ENCODE results near the gene PDE3B.
"Not testable (repeated sequence)": the region's sequence is repeated elsewhere in the genome, so short reads cannot be mapped to it uniquely, and the experiment has no call there.

The PDE3B gene

DNA sequence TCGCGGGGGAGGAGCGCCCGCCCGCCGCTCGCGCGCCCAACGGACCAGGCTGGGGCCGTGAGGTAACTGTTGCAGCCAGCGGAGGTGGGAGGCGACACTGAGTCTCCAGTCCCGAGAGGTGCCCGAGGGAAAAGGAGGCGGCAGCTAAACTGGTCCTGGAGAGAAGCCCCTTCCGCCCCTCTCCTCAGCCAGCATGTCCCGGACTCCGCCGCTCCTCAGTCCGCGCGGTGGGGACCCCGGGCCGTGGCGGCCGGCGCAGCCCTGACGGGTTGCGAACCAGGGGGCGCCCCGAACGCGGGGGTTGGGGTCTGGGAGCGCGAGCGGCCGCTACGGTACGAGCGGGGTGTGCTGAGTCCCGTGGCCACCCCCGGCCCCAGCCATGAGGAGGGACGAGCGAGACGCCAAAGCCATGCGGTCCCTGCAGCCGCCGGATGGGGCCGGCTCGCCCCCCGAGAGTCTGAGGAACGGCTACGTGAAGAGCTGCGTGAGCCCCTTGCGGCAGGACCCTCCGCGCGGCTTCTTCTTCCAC lies at the start of gene PDE3B:
Gene PDE3B (plus strand): TSS at position 108 of the 529 bp plus-strand sequence. CDS start 272 bp downstream, at position 380.
- DNase-seq = peak; percentile 76

DNA sequence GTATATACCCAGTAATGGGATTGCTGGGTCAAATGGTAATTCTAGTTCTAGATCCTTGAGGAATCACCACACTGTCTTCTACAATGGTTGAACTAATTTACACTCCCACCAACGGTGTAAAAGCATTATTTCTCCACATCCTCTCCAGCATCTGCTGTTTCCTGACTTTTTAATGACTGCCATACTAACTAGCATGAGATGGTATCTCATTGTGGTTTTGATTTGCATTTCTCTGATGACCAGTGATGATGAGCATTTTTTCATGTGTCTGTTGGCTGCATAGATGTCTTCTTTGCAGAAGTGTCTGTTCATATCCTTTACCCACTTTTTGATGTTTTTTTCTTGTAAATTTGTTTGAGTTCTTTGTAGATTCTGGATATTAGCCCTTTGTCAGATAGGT lies 48.3 kb upstream of the PDE3B start:
- DNase-seq = not testable (repeated sequence)

DNA sequence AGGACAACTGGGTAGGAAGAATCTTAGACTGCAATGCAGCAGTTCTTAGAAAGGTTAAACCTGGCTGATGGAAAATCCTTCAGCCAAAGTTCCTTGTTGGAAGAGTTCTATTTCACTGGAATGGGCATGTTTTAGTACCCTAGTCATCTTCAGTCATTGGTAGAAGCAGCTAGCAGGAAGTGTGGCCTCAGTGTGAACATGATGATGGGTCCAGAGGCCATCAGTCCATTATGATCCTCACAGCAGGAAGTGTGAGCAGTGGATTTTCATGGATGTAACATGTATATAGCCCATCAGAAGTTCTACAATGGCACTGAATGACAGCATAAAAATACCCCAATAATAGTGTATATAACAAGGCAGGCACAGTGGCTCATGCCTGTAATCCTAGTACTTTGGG lies 35.9 kb upstream of the PDE3B start:
- no peak for DNase-seq

DNA sequence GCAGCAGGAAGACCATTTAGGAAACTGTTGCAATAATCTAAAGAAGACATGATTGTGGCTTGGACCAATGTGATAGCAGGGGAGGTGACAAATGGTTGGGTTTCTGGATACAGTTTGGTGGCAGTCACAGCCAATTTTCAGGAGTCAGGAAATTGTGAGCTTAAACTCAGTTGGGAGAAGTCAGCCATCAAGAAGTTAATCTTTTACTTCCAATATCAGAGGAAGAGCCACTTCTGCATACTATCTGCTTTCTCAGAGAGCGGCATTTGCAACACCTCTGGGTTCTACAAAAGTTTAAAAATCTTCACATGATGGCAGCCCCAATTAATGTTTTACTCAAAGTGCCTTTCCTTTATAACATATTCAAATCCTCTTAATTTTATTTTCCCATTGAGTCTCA lies 33.7 kb upstream of the PDE3B start:
- no peak for DNase-seq

DNA sequence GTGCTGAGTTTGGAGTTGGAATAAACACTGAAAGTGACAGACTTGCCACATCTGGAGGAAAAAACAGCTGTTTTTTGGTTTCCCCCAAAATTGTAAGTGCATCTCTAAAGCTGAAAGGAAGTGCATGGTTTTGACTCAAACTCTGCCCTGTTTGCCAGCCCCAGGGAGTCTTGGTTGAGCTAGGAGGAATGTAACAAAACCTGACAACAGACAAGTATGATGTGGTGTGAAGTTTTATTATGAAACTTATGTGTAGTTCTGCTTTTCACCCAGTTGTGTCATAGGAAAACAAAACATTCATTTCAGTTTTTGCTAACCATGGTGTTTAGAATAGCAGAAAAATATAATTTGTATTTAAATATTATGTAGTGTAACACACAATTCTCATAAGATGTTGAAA lies 31.7 kb upstream of the PDE3B start:
- DNase-seq = no peak

DNA sequence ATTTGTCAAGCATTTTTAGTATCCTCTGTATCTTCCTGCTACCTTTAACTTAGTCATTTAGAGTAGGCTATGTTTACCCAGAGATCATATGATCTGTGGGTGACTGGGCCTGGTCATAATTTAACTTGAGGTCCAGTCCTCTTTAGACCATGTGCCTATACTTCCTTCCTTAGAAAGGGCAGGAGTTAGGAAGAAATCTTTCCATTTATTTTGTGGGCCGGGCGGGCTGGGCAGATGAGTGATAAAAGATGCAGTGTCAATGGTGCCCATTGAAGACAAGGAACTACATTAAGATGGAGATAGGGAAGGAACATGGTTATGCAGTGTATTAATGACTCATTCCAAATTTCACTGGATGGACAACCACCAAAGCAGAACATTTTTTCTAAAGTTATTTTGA lies 30.9 kb upstream of the PDE3B start:
- no peak for DNase-seq

DNA sequence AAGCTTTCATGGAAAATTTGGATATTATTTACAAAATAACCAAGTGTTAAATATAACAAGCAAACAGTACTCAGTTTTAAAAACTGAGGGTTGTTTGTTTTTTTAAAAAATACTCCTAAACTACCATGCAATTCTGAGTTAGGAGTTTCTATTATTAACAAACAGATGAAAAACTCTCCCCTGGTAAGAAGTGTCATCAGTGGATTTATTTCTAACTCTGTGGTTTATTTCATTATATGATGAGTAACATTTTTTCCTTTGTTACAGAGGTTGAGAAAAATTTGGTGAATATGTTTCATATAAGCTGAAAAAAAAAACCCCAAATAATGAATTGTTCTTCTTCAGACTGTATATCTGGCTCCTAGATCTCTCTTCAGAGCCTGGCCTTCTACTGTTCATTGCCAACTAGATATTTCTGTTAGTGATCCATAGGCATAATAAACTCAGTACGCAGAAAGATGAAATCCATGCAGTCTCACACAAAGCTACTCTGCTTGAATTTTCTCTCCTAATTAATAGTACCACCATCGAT lies 29.4 kb upstream of the PDE3B start:
- no peak for DNase-seq

DNA sequence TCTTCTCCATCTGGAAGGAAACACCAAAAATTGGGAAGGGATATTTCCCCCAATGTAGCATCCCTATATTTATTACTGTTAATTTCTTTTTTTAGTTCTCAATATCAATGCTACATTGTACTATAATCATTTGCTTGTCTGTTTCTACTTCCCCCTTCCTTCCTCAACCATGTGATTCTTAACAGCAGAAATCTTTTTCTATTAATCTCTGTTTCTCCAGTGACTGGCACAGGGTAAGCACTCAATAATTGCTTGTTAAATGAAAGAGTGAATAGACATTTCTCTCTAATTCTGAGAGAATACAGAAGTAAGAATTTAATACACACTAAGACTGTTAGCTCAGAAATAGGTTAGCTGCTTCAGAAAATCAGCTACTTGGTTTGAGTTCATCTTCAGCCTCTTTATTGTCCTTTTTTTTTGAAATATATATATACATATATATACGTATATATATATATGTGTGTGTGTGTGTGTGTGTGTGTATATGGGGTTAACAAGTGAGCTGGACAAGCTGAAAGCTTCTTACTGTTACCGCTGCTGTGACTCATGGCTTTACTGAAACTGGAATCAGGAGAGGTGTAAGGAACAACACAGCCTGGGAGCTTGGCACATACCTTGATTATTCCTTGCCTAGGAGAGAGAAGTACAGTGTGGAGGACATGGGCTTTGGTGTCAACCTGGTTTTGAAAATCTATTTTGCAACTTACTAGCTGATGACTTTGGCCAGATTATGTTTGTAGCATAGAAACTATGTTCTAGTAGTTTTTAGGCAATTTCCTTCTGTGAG lies 26.2 kb upstream of the PDE3B start:
- no peak for DNase-seq

DNA sequence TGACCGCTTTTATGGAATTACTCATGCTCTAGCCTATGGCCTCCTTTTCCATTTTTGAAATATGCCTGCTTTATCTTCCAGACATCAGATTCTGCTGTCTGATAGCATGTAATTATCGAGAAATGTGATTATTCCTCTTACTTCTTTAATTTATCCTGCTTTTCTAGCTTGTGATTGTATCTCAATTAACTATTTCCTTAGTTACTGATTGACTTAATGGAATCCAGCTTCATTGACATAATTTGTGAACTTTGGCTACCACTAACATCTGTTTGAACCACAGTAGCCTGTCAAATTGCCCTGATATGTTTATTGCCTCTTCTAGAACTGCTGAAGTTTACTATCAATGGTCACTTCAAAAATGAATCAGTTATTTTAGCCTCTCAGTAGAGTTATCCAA lies 25.5 kb upstream of the PDE3B start:
- no peak for DNase-seq

DNA sequence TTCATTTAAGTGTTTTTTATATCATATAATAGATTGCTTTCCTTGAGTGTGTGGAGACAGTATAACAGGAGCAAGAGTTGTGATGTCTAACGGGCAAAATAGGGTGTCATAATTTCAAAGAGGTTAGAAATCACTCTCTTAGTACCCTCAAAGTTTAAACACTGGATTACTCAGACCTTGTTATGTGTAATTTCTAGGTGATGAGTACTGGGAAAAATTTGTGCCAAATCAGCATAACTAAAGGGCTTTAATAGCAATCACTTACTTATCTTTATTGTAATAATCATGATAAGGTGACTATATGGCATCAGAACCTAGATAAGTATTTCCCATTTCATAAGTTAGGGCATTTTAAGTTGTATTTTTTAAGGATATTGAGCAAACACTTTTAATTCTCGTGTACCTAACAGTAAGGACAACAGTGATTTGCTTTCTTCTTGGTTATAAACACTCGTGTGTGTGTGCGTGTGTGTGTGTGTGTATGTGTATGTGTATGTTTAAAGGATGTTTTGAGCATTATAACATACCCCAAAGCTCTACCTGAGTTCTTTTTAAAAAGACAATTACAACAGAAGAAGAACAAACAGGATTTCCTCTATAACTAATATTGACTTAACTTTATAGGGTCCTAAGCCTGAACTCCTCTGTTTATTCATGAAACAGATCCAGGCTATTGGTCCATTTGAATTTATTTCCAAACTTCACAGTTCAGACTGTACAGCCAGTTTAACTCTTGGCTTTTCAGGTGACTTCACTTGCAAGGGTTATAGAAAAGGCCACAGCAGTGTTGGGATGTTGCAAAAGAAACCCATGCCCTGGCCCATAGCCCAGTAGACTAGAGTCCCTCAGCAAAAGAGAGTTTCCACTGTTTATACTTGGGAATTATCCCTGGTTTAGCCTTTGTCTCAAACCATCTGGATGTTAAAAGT lies 23.7 kb upstream of the PDE3B start:
- no peak for DNase-seq

DNA sequence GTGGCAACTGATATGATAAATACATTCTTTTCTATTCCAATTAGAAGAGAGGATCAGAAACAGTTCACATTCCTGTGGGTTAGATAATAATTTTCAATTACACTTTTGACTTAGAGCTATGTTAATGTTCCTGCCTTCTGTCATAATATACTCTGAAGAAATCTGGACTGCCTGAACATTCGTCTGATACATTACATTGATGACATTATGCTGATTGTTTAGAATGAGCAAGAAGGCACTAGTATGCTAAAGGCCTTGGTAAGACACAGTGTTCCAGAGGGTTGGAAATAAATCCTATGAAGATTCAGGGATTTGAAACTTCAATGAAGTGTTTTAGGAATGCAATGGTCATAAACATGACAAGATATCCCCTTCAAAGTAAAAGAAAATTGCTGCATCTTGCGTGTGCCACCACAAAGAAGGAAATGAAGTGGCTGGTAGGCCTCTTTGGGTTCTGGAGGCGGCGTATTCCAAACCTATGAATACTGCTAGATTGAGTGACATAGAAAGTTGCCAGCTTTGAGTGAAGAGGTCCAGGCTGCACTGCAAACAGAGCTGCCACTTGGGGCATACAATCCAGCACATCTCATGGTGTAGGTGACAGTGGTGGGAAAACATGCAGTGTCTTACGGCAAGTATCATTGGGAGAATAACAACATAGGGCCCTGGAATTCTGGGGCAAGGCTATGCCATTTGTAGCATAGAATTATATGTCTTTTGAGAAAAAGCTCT lies 21.2 kb upstream of the PDE3B start:
- DNase-seq = no peak

DNA sequence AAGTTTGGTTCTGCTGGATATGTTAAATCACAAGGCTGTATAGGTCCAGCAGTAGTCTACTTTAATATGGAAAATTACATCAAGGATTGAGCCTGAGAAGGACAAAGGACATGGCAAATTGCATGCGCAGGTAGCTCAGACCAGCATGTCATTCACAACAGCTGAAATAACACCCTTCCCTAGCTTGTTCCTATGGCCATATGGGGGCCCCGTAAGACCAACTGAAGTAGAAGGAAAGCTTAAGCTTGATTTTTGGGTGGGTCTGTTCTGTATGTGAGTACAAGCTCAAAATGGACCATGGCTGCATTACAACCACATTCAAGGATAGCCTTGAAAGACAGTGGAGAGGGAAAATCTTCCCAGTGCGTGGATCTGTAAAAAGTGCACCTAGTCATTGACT lies 20.6 kb upstream of the PDE3B start:
- DNase-seq = no peak

DNA sequence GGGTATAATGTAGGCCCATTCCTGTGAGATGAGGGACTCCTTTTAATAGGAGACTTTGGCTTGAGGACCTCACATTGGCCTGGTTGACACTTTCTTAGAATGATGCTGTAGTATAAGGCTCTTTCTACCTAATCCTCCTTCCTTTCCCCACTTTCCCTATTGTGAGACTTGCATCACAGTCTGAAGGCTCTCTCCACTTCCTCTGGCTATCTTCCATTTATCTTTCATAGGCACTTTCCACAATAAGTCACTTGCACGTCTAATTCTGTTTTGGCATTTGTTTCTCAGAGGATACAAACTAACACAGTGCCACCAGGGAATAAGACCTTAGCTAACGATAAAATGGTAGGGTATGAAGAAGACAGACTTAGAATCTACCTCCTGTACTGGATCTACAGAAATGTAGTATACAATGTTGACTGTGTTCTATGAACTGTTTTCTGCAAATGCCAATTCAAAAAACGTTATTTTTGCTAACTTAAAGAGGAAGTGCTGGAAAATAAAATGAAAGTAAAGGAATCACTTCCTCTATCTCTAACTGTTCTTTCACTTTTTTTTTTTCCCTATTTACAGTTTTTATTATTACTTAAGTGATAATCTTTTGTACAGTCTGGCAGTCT lies 17.9 kb upstream of the PDE3B start:
- no peak for DNase-seq

DNA sequence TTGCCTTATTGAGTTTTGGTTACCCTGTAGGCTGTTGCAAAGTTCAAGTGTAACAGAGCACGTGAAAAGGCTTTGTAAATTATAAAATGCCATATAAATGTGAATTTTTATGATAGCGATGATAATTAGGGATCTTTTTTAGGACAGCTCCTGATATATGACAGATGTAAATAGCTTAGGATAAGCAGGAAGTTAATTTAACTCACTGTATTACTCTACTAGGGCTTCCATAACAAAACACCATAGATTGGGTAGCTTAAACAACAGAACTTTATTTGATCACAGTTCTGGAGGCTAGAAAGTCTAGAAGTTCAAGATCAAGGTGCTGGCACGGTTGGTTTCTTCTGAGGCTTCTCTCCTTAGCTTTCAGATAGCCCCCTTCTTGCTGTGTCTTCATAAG lies 17.0 kb upstream of the PDE3B start:
- DNase-seq = no peak

DNA sequence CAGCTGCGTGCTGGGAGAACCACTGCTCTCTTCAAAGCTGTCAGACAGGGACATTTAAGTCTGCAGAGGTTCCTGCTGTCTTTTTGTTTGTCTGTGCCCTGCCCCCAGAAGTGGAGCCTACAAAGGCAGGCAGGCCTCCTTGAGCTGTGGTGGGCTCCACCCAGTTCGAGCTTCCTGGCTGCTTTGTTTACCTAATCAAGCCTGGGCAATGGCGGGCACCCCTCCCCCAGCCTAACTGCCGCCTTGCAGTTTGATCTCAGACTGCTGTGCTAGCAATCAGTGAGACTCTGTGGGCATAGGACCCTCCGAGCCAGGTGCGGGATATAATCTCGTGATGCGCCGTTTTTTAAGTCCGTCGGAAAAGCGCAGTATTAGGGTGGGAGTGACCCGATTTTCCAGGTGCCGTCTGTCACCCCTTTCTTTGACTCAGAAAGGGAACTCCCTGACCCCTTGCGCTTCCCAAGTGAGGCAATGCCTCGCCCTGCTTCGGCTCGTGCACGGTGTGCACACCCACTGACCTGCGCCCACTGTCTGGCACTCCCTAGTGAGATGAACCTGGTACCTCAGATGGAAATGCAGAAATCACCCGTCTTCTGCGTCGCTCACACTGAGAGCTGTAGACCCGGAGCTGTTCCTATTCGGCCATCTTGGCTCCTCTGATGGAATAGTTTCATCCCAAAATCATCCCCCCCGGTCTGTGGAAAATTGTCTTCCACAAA lies 9.9 kb upstream of the PDE3B start:
- peak; percentile 60 for DNase-seq

DNA sequence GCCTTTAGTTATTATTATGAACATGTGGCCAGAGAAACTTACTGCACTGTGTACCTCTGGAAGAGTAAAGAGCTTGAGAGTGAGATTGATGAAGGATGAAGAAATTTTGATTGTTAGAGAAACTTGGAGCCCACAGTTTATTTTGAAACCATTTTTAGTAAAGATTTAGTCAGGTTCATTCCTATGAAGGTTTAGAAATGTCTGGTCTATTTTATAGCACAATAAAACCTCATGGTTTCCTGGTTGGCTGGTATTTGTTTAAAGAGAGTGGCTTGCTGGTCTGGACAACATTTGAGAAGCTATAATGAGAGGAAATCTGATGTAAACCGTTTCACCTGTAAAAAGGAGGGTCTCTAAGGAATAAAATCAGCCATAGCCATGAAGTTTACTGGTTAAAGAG lies 8.8 kb upstream of the PDE3B start:
- DNase-seq = no peak

DNA sequence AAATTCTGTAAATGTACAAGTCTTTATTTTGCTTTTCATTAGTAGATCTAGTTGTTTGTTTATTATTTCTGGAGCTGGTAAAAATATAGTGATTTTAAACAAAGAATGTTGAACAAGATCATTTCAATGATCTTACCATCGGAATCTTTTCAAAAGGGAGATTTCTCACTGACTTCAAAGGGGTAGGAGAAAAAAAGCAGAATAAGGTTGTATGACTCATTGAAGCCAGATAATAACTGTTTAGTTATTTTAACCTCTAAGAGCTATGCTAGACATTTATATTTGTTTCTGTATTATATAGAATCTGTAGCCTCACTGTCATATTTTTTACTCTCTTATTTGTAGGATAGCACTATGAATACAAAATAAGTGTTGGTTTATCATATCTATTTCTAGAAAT lies 8.1 kb upstream of the PDE3B start:
- no peak for DNase-seq

DNA sequence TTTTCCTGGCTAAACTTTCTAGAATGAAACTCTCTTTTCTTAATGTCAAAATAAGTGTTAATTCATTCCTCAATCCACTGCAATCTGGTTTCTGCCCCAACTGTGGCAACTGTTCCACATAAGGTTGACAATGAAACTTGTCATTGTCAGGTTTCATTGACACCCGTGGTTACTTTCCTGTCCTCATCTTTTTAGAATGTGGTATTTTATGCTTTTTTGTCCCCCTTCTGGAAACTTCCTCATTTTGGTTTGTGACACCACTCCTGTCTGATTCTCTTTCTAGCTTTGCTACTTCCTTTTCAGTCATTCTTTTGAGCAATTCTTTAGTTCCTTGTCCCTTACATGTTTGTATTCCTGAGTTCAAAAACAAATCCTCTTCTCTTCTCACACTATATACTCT lies 7.5 kb upstream of the PDE3B start:
- no peak for DNase-seq

DNA sequence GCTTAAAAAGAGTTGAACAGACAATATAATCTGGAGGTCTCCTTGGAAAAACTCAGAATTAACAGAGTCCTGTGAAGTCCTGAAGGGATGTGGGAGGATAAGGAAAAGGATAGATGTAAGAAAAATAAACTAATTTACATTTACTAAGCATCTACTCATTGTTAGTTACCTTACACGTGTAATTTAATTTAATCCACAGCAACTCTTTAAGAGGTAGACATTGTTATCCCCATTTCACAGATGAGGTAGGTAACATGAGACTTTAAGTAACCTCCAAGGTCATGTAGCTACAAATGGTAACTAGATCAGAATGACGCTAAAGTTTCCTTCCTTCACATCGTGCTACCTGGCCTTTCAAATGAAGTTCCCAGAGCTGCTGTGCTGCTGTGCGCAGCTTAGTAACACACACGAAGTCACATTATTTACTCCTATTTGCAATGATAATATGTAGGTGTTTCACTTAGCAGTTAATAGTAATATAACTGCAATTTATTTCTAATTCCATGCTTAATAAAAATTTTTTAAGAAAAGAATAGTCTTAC lies 5.7 kb upstream of the PDE3B start:
- DNase-seq = no peak

DNA sequence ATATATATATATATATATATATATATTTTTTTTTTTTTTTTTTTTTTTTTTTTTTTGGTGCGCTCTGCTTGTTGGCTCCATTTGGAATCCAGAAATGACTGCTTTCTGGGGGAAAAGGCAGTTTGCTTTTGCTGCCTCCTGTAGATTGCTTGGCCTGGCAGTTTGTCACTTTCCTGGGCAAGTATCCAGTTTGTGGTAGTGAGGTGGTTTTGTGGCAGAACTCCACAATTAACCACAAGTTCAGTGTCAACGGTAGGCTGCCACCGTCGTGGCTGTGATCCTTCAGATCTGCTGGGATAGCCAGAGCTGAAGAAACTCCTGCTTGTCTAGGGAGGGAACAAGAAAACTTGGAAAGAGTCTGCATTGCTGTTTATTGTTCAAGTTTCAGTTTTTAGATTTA lies 5.0 kb upstream of the PDE3B start:
- no peak for DNase-seq

DNA sequence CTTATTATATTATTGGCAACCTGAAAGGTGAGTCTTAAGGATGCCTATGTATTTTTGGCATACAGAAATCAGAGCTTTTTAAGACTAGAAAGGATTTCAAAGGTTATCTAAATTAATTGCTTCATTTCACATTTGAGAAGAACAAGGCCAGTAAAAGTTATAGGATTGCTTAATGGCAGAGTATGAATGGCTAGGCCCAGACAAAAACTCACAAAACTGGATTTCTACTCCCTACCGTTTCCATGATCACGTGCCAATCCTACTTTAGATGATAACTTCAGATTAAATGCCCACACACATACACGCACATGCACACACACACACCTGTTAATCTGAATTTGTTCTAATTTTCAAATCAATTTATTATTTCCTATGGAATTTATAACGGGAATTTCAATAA lies 1.8 kb upstream of the PDE3B start:
- no peak for DNase-seq

DNA sequence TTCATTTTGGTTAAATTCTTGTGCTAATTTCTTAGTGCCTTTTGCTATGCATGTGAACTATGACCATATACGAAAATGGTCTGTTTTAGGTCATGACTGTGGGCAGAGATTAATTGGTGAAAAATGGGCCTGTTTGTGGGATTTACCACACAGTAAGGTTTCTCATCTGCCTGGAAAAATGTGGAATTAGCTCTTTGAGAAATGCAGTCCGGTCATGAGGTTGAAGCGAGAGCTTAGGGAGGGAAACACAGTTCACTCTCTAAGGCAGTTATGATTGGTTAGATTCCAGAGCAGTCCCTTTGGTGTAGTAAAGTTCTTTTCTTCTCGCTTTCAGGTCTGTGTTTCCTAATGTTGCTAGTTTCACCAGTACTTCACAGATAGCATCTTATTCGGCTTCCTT lies 1.2 kb upstream of the PDE3B start:
- no peak for DNase-seq

All from CD4-positive, alpha-beta T cell treated with Interferon gamma for 1 hour (primary cell).